ENCODE results near the gene MT1M. TPM values are rescaled to one million over a fixed set of nuclear protein-coding genes. Genes with fewer than 3 reads are reported as not detected.
"Not testable (repeated sequence)": the region's sequence is repeated elsewhere in the genome, so short reads cannot be mapped to it uniquely, and the experiment has no call there.

The MT1M gene
- polyA plus RNA-seq, 4 donors: 0.27 to 1.1 (median 0.32) TPM; not detected in 1

DNA sequence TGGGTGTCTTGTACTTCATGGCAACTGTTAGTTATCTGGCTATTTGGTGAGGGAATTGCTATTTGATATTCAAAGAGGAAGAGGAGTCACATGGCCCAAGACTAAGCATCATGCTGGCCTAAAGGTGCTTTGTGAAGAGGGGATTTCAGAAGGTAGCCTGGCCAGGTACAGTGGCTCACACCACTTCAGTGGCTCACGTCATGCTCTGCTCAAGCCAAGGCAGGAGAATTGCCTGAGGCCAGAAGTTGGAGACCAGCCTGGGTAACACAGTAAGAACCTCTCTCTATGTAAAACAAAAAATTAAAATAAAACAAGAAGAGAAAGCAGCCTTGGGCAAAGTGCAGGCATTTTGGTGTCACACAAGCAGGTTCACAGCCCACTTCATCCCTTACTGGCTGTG is 12.9 kb downstream of the MT1M start:
- DNase-seq (ENCODE audit: low read depth in 4 of 4, low spot score in 3 of 4): no peak

- no peak for DNase-seq (ENCODE audit: low read depth in 4 of 4, low spot score in 3 of 4)
Observed at GRCh38 chr16:56645838-56646237, 13.4 kb downstream of the MT1M start.

GRCh38 chr16:56647641-56648431 is 15.4 kb downstream of the MT1M start:
- no peak for DNase-seq (ENCODE audit: low read depth in 4 of 4, low spot score in 3 of 4)

GRCh38 chr16:56649271-56649670 is 16.8 kb downstream of the MT1M start:
- no peak for DNase-seq (ENCODE audit: low read depth in 4 of 4, low spot score in 3 of 4)

DNA sequence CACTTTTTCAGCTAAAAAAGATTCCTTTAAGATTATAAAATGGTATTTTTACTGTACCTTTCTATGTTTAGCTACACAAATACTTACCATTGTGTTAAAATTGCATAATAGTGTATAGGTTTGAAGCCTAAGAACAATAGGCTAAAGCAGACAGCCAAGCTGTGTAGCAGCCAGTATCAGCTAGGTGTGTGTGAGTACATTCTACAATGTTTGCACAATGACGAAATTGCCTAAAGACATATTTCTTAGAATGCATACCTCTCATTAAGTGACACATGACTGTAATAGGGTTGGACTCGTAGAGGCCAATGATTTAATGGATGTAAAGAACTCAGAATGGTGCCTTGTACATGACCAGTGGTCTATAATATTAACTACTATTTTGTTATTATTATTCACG is 17.4 kb downstream of the MT1M start:
- DNase-seq (ENCODE audit: low read depth in 4 of 4, low spot score in 3 of 4): no peak

DNA sequence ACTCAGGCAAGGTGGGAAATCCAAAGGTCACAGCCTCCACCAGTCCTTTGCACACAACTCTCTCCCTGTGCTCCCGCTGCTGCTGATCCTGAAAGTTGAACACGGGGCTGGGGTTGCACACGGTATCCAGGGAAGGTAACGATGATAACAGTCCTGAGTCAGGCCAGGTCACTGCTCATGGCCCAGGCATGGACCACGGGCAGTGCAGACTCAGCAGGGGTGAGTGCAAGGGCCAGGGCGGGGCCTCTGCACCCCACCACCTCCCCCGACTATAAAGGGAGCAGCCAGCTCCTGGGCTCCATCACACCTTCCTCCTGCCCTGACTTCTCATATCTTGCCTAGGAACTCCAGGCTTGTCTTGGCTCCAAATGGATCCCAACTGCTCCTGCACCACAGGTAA is 19.1 kb downstream of the MT1M start, which contains the start of gene MT1B:
Gene MT1B, plus strand, starts transcription at position 301 of the 400 bp plus-strand sequence. Its CDS starts 68 bp downstream, at position 369.
- no peak for DNase-seq (ENCODE audit: low read depth in 4 of 4, low spot score in 3 of 4)

DNA sequence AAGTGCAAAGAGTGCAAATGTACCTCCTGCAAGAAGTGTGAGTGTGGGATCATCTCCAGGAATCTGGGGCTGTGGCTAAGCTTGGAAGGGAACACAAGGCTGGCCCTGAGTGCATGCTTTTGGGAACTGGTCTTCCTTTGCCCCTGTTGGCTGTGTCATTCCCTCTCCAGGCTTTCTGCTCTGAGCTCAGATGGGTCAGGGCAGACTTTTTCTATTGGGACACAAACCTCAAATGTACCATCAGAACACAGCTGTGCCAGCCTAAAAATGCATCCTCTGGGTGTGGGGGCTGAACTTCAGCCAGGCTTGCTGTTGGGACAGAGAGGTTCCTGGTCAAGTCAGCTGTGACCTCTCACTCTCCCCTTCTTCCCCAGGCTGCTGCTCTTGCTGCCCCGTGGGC is 20.1 kb downstream of the MT1M start:
- DNase-seq (ENCODE audit: low read depth in 4 of 4, low spot score in 3 of 4): no peak

DNA sequence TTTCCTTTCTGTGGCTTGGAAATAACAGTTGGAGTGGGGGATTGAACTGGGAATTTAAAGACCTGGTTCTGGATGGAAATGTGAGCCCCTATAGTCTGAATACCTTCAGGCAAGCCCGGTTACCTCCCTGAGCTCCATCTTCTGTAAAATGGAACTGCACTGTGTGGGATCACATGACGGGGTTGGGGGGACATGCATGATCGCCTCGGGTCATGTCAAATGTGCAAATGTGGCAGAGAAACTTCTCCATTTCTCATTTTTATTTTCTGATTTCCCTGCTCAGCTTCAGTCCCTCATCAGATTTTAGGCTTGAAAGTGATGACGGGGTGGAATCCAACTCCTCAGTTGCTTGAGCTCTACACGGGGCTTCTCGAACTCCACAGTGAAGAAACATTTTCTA is 20.8 kb downstream of the MT1M start:
- DNase-seq (ENCODE audit: low read depth in 4 of 4, low spot score in 3 of 4): no peak

DNA sequence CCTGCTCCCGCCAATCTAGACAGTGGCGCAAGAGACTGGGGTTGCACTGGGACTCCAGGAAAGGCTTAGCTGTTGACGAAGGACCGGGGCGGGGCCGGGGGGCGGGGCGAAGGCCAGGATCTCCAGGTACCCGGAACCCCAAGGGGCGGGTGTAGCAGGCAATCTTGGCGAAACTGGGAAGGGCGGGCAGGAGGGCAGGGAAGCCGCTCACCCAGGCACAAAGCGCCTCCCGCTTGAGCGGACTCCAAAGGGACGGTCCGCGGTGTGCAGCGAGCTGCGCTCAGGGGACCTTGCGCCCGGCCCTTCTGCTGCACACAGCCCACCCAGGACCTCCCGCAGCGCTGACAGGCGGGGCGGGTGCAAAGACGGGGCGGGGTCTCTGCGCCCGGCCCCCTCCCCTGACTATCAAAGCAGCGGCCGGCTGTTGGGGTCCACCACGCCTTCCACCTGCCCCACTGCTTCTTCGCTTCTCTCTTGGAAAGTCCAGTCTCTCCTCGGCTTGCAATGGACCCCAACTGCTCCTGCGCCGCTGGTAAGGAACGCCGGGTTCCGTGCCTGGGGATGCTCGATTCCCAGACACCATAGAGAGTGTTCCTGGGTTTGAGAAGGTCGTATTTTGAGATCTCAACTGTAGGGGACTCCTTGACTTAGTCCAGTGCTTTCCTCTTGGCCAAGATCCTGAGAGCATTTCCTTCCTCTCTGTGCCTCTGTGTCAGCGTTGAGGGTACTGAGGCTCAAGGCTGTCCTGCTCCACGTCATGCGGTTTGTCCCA is 25.3 kb downstream of the MT1M start, which contains the start of gene MT1F:
Gene MT1F, plus strand, starts transcription at position 405 of the 772 bp plus-strand sequence. Its CDS starts 100 bp downstream, at position 505.
- DNase-seq (ENCODE audit: low read depth in 4 of 4, low spot score in 3 of 4): peak in 1 of 4 donors; percentile 48

- DNase-seq (ENCODE audit: low read depth in 4 of 4, low spot score in 3 of 4): no peak
Observed at GRCh38 chr16:56658327-56658875, 25.9 kb downstream of the MT1M start.

DNA sequence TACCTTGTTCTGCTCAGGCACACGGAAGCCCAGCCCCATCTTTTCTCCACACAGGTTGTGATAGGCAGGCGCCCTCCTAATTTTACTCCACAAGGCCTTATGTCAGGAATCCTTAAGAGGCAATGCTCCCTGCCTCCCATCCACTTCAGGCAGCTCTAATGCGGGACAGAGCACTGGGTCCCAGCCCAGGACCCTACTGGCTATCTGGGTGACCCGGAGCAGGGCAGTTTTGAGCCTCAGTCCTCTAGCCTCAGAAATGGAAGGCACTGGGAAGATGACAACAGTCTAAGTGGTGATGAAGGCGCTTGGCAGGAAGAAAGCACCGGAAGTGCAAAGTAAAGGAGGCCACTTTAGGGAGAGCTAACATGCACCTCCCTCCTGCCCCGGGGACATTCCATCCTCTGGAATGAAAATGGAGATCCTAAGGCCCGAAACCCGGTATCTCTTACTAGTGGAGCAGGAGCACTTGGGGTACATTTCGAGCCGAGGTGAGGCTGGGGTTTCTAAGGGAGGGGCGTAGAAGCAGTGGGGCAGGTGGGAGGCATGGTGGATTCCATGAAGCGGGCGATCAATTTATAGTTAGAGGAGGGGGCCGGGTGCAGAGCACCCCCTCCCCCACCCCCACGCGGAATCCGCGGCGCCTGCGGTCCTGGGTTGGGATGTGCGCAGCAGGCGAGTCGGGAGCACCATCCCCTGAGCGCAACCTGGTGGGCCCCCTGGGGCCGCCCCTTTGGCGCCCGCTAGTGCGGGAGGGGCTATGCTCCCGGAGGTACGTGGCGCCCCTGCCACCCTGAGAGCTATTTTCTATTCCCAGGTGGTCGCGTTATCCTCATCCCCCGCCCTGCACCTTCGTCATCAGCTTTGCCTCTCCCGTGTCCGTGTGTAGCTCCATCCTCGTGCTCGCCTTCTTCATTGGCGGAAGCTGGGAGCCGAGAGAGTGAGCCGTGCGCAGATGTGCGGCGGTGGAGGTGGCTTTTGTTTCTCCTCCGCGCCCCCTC is 30.2 kb downstream of the MT1M start:
- DNase-seq (ENCODE audit: low read depth in 4 of 4, low spot score in 3 of 4): no peak

DNA sequence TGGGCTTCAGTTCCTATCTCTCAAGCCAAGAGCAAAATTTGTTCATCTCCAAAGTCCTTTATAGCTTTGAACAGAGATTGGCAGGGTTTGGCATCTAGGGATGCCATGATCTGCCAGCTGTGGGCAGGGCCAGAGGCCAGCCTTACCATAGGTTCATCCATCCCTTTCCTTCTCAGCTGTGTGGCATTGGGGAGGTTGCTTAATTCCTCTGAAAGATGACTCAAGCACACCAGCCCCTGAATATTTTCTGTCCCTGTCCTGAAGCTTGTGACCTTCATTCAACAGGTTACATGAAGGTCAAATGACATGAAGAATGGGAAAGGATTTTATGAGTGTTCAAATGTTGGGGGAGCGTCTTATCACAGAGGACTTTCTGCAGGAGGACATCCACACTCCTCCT is 32.0 kb downstream of the MT1M start:
- DNase-seq (ENCODE audit: low read depth in 4 of 4, low spot score in 3 of 4): no peak

DNA sequence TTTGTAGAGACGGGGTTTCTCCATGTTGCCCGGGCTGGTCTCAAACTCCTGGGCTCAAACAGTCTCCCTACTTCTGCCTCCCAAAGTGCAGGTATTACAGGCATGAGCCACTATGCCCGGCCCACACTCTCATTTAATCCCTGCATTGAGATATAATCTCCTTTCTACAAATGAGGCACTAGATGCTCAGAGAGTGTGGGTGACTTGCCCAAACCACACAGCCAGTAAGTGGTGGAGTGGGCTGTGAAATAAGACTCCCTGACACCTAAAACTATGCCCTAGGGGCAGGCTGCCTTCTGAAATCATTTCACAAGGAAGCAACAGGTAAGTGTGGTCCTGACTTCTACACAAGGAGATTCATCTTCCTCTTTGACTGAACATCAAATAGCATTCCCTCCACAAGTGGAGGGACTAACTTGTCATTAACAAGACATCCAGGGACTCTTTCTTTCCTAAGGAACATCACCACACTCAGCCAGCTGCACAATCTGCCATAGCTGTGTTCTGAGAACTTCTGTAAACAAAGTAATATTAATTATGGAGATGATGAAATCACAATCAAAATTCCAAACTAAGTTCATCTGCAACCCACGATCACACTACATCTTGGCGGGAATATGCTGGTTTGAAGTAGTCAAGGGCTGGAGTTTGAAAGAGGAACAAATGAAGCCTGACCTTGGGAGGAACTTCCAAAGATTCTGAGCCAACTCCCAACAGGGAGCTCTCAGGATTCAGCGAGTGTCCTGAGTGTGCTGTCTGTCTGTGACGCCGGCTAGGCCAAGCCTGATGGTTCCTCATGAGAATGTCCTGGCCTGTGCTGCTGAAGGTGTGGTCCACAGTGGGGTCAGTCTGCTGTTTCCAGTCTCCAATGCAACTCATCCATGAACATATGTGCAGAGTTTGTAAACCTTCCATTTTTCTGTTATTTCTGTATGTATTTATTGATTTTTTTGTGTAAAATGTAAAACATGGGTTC is 33.1 kb downstream of the MT1M start:
- not testable (repeated sequence) for DNase-seq (ENCODE audit: low read depth in 4 of 4, low spot score in 3 of 4)

GRCh38 chr16:56667581-56668571 is 35.4 kb downstream of the MT1M start, which contains the start of gene MT1G:
MT1G (minus strand) TSS chr16:56668065; CDS start chr16:56667993, 72 bp downstream.
- no peak for DNase-seq (ENCODE audit: low read depth in 4 of 4, low spot score in 3 of 4)

DNA sequence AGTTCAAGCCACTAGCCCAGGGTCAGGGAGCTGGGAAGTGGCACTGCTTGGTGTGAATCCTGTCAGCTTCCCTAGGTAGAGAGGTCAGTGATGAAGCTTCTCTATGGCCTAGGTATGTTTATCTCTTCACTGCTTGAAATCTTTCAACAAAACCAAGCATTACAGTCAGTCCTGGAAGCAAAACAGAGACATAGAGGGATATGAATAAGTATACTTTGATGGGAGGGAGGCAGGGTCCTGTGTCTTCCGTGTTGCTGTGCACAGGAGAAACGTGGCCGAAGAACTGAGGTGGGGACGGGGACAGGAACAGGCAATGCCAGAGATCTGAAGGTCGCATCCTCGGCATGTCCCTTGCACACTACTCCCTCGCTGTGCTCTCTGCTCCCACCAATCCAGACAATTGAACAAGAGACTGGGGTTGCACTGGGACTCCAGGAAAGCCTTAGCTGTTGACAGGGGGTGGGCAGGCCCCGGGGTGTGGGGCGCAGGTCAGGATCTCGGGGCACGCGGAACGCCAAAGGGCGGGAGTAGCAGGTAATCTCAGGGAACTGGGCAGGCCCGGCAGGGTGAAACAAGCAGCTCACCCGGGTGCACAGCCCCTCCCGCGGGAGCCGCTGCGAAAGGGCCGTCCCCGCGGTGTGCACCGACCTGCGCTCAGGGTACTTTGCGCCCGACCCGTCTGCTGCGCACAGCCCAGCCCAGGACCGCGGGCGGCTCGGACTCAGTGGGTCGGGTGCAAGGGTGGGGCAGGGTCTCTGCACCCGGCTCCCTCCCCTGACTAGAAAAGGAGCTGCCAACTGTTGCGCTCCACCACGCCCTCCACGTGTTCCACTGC is 36.8 kb downstream of the MT1M start, which contains the start of gene MT1H:
Gene MT1H, plus strand, starts transcription at position 810 of the 835 bp plus-strand sequence. CDS start 71 bp downstream, outside the sequence.
- no peak for DNase-seq (ENCODE audit: low read depth in 4 of 4, low spot score in 3 of 4)

GRCh38 chr16:56669840-56670619 is 37.6 kb downstream of the MT1M start:
- no peak for DNase-seq (ENCODE audit: low read depth in 4 of 4, low spot score in 3 of 4)

Data from left renal pelvis (tissue), 4 donors.